Activated gamma-delta T cell (primary cell): ENCODE measurements around the gene RCN1.

Source experiments
- DNase-seq: peaks from one replicate; lab custom pipeline; 2025; lab: John Stamatoyannopoulos, UW

The RCN1 gene

DNA sequence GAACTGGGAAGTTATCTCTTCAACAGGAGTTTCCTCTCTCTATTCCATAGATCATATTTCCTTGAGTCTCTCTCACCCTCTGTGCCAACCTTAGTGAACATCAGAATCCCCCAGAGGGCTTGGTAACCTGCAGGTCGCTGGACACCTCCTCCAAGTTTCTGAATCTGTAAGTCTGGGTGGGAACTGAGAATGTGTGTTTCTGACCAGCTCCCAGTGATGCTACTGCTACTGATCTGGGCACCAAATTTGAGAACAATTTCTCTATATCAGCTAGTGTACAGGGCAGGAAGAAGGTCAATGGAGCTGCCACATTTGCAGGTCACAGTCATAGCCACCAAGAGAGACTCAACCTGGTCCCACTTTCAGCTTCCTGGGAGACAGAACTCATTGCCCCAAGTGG, 62.9 kb downstream of the RCN1 start:
- DNase-seq: no peak

DNA sequence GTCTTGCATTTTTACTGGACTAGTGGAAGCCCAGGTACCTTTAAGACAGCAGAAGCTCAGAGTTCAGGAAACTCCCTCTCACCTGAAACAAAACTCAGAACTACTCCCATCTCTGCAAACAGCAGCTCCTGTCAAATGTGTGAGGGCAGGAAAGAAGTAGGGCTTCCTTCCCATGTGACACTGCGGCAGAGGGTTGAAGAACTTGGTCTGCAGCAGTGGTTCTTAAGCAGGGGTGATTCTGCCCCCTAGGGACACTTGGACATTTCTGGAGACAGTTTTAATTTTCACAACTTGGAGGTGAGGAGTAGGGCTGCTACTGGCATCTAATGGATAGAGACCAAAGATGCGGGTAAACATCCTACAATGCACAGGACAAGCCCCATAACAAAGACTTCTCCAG, 63.4 kb downstream of the RCN1 start:
- DNase-seq: no peak
